Immature natural killer cell (primary cell): ENCODE data around the gene WHRN. TPM values are rescaled to one million over a fixed set of nuclear protein-coding genes. Genes with fewer than 3 reads are reported as not detected.
A peak's percentile ranks its signal among the peaks of the same experiment; 100 is the strongest.

ENCODE experiments used
- DNase-seq, 3 donors: peaks; one replicate each; pipeline ENCODE4 v3.0.0; 2022; ENCODE audit warnings: mixed read lengths in 1 of 3
- H3K27ac Mint-ChIP-seq, 6 donors: one replicate each; pipeline ENCODE4 v1.8.0; 2020; ENCODE audit warnings: mixed read lengths in 6 of 6, mild to moderate bottlenecking in 5 of 6, inconsistent platforms in 4 of 6, moderate library complexity in 3 of 6
- H3K27me3 Mint-ChIP-seq, 3 donors: one replicate each; pipeline ENCODE4 v1.8.0; 2020 to 2021; ENCODE audit warnings: low read depth in 3 of 3, mild to moderate bottlenecking in 3 of 3, mixed read lengths in 3 of 3, moderate library complexity in 3 of 3, inconsistent platforms in 1 of 3
- H3K36me3 Mint-ChIP-seq, 3 donors: one replicate each; pipeline ENCODE4 v1.8.0; 2020; ENCODE audit warnings: mixed read lengths in 3 of 3, inconsistent platforms in 2 of 3, mild to moderate bottlenecking in 2 of 3
- H3K4me1 Mint-ChIP-seq, 2 donors: one replicate each; pipeline ENCODE4 v1.8.0; 2020; ENCODE audit warnings: inconsistent platforms in 2 of 2, mild to moderate bottlenecking in 2 of 2, mixed read lengths in 2 of 2, moderate library complexity in 1 of 2
- H3K4me3 Mint-ChIP-seq, 5 donors: one replicate each; pipeline ENCODE4 v1.8.0; 2020; ENCODE audit warnings: mild to moderate bottlenecking in 5 of 5, mixed read lengths in 5 of 5, inconsistent platforms in 3 of 5, moderate library complexity in 3 of 5
- H3K9me3 Mint-ChIP-seq, 6 donors: one replicate each; pipeline ENCODE4 v1.8.0; 2020; ENCODE audit warnings: mild to moderate bottlenecking in 6 of 6, mixed read lengths in 6 of 6, inconsistent platforms in 4 of 6, moderate library complexity in 3 of 6
- polyA plus RNA-seq, 3 donors: library from polyadenylated mRNA; unstranded; fragments of 300-500 nt; fragmentation: Illumina TruSeq; gene quantifications; one replicate each; pipeline ENCODE4 v1.2.3, GENCODE V29; 2021

Gene WHRN
- polyA plus RNA-seq, 3 donors from 2014 or later: 0.22 to 1.4 (median 1.0) TPM

- H3K9me3 Mint-ChIP-seq: no peaks in the 10 kb centered on the region
- H3K4me1 Mint-ChIP-seq: peaks cover 47 to 48% of the 10 kb centered on the region in 2 donors
- H3K27ac Mint-ChIP-seq: peak overlapping the region in 5 of 6 donors; percentile 22 to 81 (median 42)
- H3K27me3 Mint-ChIP-seq: peaks cover under 1 to 12% (median 7%) of the 10 kb centered on the region in 3 donors
- no peak for DNase-seq
- peaks cover 0 to 7% (median 3%) of the 10 kb centered on the region in 3 donors for H3K36me3 Mint-ChIP-seq
- H3K4me3 Mint-ChIP-seq: peak overlapping the region in 3 of 5 donors; percentile 36 to 97 (median 42)
These were observed 109.5 kb downstream of the WHRN start for GRCh38 chr9:114395768-114396167.

- no peaks in the 10 kb centered on the region for H3K9me3 Mint-ChIP-seq
- peak overlapping the region; percentile 42 to 83 (median 67) for H3K27ac Mint-ChIP-seq
- peak overlapping the region in 3 of 5 donors; percentile 2 to 25 (median 5) for H3K4me3 Mint-ChIP-seq
- H3K27me3 Mint-ChIP-seq: peaks cover 3 to 14% (median 7%) of the 10 kb centered on the region in 3 donors
- no peak for DNase-seq
- peaks cover 0 to 7% (median 3%) of the 10 kb centered on the region in 3 donors for H3K36me3 Mint-ChIP-seq
- H3K4me1 Mint-ChIP-seq: peaks cover 52 to 53% of the 10 kb centered on the region in 2 donors
These were observed 110.0 kb downstream of the WHRN start for GRCh38 chr9:114395334-114395617.

GRCh38 chr9:114394523-114395333, 110.5 kb downstream of the WHRN start:
- H3K27me3 Mint-ChIP-seq: peaks cover 3 to 17% (median 9%) of the 10 kb centered on the region in 3 donors
- H3K9me3 Mint-ChIP-seq: no peaks in the 10 kb centered on the region
- peak overlapping the region; percentile 42 to 83 (median 76) for H3K27ac Mint-ChIP-seq
- H3K36me3 Mint-ChIP-seq: peaks cover 0 to 7% (median 3%) of the 10 kb centered on the region in 3 donors
- peaks cover 58% of the 10 kb centered on the region in 2 donors for H3K4me1 Mint-ChIP-seq
- no peak for DNase-seq
- peak overlapping the region in 3 of 5 donors; percentile 2 to 25 (median 5) for H3K4me3 Mint-ChIP-seq

GRCh38 chr9:114392749-114393112, 112.5 kb downstream of the WHRN start:
- Mint-ChIP-seq H3K27me3 (peaks cover 5 to 20% (median 12%) of the 10 kb centered on the region in 3 donors), H3K4me3 (no peak overlapping the region), H3K4me1 (peaks cover 72 to 77% of the 10 kb centered on the region in 2 donors), H3K27ac (peak overlapping the region in 4 of 6 donors; percentile 12 to 47 (median 19)), H3K9me3 (no peaks in the 10 kb centered on the region), H3K36me3 (peaks cover 0 to 11% (median 3%) of the 10 kb centered on the region in 3 donors)
- no peak for DNase-seq

GRCh38 chr9:114390952-114391351, 114.3 kb downstream of the WHRN start:
- Mint-ChIP-seq H3K27me3 (peaks cover 23 to 30% (median 30%) of the 10 kb centered on the region in 3 donors), H3K27ac (peak overlapping the region; percentile 90 to 100 (median 99)), H3K4me1 (peaks cover 65 to 67% of the 10 kb centered on the region in 2 donors), H3K9me3 (peaks cover 0 to 5% (median 0%) of the 10 kb centered on the region in 6 donors), H3K36me3 (peaks cover 6 to 29% (median 13%) of the 10 kb centered on the region in 3 donors), H3K4me3 (peak overlapping the region in 4 of 5 donors; percentile 36 to 97 (median 76))
- DNase-seq: no peak

GRCh38 chr9:114389612-114390368, 115.5 kb downstream of the WHRN start:
- H3K36me3 Mint-ChIP-seq: peaks cover 8 to 34% (median 15%) of the 10 kb centered on the region in 3 donors
- H3K4me1 Mint-ChIP-seq: peaks cover 62 to 66% of the 10 kb centered on the region in 2 donors
- H3K9me3 Mint-ChIP-seq: peaks cover 0 to 5% (median 0%) of the 10 kb centered on the region in 6 donors
- peak overlapping the region; percentile 92 to 97 (median 97) for H3K4me3 Mint-ChIP-seq
- peaks cover 35 to 40% (median 40%) of the 10 kb centered on the region in 3 donors for H3K27me3 Mint-ChIP-seq
- peak overlapping the region; percentile 90 to 100 (median 99) for H3K27ac Mint-ChIP-seq
- DNase-seq: peak; percentile 49 to 61 (median 60)

- DNase-seq: no peak
- peak overlapping the region; percentile 90 to 100 (median 99) for H3K27ac Mint-ChIP-seq
- H3K4me3 Mint-ChIP-seq: peak overlapping the region; percentile 92 to 97 (median 97)
- H3K27me3 Mint-ChIP-seq: peaks cover 38 to 49% (median 47%) of the 10 kb centered on the region in 3 donors
- H3K36me3 Mint-ChIP-seq: peaks cover 10 to 31% (median 14%) of the 10 kb centered on the region in 3 donors
- peaks cover 65 to 68% of the 10 kb centered on the region in 2 donors for H3K4me1 Mint-ChIP-seq
- peaks cover 0 to 5% (median 0%) of the 10 kb centered on the region in 6 donors for H3K9me3 Mint-ChIP-seq
These were observed 116.4 kb downstream of the WHRN start for GRCh38 chr9:114388764-114389375.

GRCh38 chr9:114388357-114388682, 117.0 kb downstream of the WHRN start:
- Mint-ChIP-seq H3K27me3 (peaks cover 42 to 54% (median 53%) of the 10 kb centered on the region in 3 donors), H3K36me3 (peaks cover 14 to 36% (median 17%) of the 10 kb centered on the region in 3 donors), H3K4me1 (peaks cover 69 to 74% of the 10 kb centered on the region in 2 donors), H3K27ac (peak overlapping the region; percentile 90 to 100 (median 99)), H3K9me3 (peaks cover 0 to 5% (median 0%) of the 10 kb centered on the region in 6 donors), H3K4me3 (peak overlapping the region; percentile 92 to 97 (median 97))
- DNase-seq: no peak

- peaks cover 73 to 77% of the 10 kb centered on the region in 2 donors for H3K4me1 Mint-ChIP-seq
- peaks cover 0 to 5% (median 0%) of the 10 kb centered on the region in 6 donors for H3K9me3 Mint-ChIP-seq
- H3K36me3 Mint-ChIP-seq: peaks cover 14 to 35% (median 17%) of the 10 kb centered on the region in 3 donors
- DNase-seq: peak; percentile 89 to 92 (median 91)
- peaks cover 42 to 59% (median 58%) of the 10 kb centered on the region in 3 donors for H3K27me3 Mint-ChIP-seq
- H3K4me3 Mint-ChIP-seq: peak within 1 kb of the TSS; percentile 92 to 97 (median 97)
- peak within 1 kb of the TSS; percentile 90 to 100 (median 99) for H3K27ac Mint-ChIP-seq
These were observed 117.5 kb downstream of the WHRN start, which contains the start of gene AKNA for GRCh38 chr9:114387680-114388356. Gene AKNA, minus strand, starts transcription at chr9:114387982. Its CDS starts 6,649 bp downstream, at chr9:114381333.

- H3K27ac Mint-ChIP-seq: peak overlapping the region; percentile 90 to 100 (median 99)
- DNase-seq: peak; percentile 52 to 75 (median 66)
- peaks cover 76 to 81% of the 10 kb centered on the region in 2 donors for H3K4me1 Mint-ChIP-seq
- H3K36me3 Mint-ChIP-seq: peaks cover 14 to 37% (median 22%) of the 10 kb centered on the region in 3 donors
- peaks cover 0 to 5% (median 0%) of the 10 kb centered on the region in 6 donors for H3K9me3 Mint-ChIP-seq
- peaks cover 42 to 64% (median 64%) of the 10 kb centered on the region in 3 donors for H3K27me3 Mint-ChIP-seq
- H3K4me3 Mint-ChIP-seq: peak overlapping the region; percentile 92 to 97 (median 97)
These were observed 118.2 kb downstream of the WHRN start for GRCh38 chr9:114386886-114387679.

GRCh38 chr9:114386361-114386885, 118.8 kb downstream of the WHRN start:
- DNase-seq: peak in 2 of 3 donors; percentile 71
- Mint-ChIP-seq H3K27me3 (peaks cover 42 to 71% (median 68%) of the 10 kb centered on the region in 3 donors), H3K4me3 (peak overlapping the region; percentile 92 to 97 (median 97)), H3K9me3 (peaks cover 0 to 5% (median 0%) of the 10 kb centered on the region in 6 donors), H3K27ac (peak overlapping the region; percentile 90 to 100 (median 99)), H3K4me1 (peaks cover 83 to 86% of the 10 kb centered on the region in 2 donors), H3K36me3 (peaks cover 14 to 44% (median 26%) of the 10 kb centered on the region in 3 donors)
